Measurements from ENCODE around the gene GAS2.

The GAS2 gene

GRCh38 chr11:22730319-22730718 lies 63.9 kb downstream of the GAS2 start:
- peak in 1 of 2 donors; percentile 2 for DNase-seq

DNA sequence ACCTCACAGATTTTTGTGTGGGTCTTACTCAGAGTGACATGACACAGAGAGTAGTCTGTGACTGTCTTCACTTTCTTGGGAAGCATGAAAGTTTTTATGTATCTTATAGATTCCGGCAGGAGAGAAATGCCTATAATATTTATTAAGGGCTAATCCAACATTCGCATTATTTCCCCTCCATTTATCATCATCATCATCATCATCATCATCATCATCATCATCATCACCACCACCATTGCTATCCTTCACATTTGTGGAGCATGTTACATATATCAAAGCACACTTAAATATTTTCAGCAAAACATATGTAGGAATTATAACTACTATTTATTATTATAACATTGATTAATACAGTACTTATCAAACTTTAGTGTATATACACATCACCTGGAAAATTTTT lies 66.2 kb downstream of the GAS2 start:
- no peak for DNase-seq

DNA sequence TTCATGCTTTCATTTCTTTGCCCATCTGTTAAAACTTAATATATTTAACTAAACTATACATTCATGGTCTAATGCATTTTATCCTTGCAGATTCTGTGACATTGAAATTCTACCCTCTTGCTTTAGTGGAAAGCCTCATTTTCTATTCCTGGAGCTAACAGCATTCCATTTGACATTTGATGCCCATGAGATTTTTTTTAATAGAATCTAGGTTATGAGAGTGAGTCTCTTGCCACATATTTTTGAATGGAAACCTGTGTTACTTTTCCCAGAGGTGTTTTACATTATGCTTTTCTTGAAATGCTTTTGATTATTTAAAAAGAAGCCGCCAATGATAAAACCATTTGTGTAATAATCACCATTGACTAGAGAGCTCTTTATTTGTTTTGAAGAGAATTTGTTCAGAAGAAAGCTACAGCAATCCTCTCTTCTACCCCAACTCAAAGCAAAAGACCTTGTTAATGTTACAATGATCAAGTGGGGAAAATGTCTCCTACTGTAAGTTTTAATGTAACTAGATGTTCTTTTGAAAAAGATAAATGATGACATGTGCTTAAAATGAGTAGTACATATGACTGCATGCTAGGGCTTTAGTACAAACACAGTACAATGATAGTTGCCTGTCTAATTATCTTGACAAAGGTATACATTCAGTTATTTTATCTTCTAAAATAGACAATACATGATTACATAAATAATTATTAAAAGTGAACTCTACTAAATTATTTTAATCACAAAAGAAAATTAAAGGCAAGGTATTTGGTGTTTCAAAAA lies 67.3 kb downstream of the GAS2 start:
- no peak for DNase-seq

DNA sequence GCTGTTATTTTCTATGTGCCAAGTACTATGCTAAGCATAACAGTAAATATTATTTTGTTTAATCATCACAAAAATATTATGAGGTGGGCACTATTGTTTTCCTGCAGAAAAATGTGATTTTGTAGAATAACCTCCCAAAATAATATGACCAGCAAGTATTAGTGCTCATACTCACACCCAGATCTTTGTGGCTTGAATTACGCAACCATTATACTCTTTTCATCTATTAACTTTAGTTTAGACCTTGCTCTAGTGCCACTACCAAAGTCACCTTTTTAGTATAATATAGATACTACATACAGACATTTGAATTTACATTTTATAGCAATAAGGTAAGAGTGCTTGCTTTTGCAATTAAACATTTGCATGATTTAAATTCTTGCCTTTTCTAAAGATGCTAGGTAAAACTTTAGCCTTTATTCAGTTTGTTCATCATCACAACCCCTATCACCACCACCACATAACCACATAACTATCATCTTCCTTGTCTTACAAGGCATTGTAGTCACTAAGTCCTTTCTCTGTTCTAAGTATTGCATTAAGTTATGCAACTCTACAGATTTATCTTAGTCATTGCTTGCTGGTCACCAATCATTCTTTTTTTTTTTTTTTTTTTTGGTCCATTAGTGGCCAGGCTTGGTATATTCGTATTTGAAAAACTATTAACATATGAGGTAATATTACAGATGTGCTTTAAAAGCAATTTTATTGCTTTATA lies 68.4 kb downstream of the GAS2 start:
- DNase-seq = no peak

DNA sequence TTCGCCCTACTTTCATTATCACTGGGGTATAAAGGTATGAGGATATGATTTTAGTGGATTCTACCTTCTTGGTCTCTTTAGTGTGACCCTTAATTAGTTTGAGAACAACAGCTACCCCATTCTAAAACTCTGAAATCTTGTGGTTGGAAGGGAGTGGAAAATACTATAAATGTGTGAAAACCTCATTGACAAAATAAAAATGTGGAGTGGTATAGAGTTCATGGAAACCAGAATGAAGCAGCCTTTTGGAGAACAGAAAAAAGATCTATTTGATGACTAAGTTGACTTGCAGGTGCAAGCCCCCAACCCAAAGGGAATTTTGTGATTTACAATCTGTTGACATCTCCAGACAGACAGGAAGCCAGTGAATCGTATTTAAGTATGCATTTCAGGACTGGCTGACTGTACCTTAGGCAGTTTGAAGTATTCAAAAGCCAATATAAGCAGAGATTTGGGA lies 75.8 kb downstream of the GAS2 start:
- DNase-seq = no peak

GRCh38 chr11:22749536-22749935 lies 83.1 kb downstream of the GAS2 start:
- DNase-seq = no peak

- peak in 1 of 2 donors; percentile 1 for DNase-seq
Observed at GRCh38 chr11:22752908-22753310, 86.5 kb downstream of the GAS2 start.

DNA sequence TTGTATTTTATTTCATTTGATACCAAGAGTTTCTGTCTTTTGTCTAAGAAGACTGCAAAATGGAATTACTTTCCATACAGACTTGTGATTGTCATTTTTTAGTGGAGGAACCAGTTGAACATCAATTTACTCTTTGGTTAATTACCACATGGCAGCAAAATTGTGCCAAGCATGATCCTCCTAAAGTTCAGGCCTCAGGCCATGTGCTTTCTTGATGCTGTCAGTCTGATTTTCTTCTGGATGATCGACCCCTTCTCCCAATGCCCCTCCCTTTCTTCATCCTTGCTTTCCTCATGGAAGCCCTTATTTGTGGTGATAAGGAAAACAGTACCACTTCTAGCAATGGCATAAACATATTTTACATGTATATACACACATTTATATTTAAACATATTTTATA lies 87.0 kb downstream of the GAS2 start:
- no peak for DNase-seq

DNA sequence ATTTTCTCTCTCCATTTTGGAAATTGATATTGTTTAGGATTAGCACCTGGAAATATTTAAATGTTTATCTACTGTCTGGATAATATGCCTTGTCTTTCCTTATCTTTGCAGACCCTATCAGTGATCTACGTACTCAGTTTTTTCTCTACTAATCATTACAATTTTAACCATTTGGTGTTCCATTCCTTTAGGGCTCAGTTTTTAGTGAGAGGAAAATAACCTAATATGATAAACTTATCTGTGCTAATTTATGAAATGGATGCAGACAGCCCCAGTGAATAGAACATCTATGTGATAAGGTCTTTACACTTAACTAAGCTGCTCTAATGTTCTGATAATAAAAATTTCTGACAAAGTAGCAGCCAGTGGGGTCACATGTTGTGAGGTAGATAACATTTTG lies 94.7 kb downstream of the GAS2 start:
- DNase-seq = no peak

GRCh38 chr11:22763166-22763565 lies 96.8 kb downstream of the GAS2 start:
- no peak for DNase-seq

DNA sequence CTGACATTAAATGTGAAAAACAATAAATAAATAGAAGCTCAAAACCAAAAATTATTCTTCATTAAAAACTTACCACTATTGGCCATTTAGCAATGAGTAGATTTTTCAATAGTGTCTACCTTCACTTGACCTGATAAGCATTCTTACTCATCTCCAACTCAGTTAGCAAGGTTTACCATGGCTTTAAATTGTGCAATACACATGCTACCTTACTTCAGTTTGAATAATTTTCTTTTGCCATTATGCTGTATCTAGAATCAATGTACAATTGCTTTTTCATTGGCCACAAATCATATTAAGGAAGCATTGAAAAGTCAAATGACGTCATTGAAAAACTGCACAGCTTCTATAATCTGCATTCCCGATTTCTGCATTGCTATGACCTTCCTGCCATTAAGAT lies 98.3 kb downstream of the GAS2 start:
- DNase-seq = no peak

DNA sequence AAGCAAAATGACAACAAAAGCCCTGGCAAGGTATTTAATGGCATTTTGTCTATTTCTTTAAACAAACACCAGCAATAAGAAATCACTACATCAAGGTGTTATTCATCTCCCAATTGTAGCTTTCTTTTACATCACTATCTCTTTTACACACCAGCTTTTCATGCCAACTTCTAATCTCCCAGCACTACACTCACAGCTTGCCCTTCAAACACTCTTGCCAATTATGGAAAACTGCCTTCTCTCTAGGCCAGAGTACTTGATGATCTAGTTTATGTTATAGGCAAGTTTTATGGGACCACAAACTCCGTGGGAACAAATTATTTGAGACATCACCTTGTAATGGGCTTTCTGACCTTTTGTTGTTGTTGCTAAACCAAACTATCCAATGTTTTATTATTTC lies 101.9 kb downstream of the GAS2 start:
- no peak for DNase-seq

DNA sequence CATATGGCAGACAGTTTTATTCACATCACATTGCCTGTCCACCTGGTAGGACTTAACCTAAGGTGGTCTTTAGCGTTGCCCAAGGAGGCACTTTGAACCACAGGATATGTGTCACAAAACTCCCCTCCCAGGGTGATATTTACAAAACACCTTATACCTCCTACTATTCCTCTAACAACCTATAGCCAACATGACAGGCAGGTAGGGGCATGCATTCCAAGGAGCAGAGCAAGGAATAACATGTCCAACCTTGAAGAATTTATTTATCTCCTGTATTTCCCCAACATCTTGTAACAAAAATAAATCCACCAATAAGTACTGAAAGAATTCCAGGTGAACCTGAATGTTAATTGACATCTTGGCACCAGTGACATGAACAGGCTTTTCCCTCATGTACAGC lies 102.7 kb downstream of the GAS2 start:
- no peak for DNase-seq

DNA sequence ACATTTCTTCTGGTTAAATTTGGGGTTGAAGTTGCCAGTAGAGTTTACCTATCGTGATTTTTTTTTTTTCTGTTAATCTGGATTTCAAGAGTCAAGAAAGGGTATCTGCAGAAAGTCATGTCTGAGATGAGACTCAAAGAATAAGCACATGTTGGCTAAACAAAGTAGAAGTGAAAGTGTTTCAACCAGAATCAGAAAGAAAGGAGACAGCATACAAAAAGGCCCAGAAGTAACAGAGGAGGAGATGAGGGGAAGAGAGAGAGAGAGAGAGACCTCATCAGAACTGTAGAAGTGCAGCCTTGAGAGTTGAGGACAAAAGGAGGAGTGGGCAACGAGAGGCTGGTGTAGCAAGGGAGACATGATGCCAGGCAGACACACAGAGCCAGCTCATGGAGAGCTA lies 108.3 kb downstream of the GAS2 start:
- DNase-seq = no peak

DNA sequence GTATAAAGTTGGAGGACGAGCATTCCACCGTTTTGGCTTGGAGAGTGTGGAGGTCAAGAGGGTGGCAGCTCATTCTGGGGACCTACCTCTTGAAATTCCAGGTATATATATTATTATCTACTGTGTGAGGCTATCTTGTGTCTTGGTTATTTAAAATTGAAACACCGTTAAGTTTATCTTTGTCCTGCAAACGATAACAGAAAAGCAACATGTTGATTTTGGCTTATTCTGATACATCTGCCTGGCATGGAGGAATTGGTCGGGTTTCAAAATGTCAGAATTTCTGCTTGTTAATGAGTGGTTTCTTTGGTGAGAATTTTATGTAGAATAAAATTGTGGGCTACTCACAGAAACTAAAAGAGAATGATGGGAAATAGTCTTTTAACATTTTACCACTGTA lies 108.8 kb downstream of the GAS2 start:
- DNase-seq = no peak

- no peak for DNase-seq
Observed at GRCh38 chr11:22778642-22779041, 112.2 kb downstream of the GAS2 start.

DNA sequence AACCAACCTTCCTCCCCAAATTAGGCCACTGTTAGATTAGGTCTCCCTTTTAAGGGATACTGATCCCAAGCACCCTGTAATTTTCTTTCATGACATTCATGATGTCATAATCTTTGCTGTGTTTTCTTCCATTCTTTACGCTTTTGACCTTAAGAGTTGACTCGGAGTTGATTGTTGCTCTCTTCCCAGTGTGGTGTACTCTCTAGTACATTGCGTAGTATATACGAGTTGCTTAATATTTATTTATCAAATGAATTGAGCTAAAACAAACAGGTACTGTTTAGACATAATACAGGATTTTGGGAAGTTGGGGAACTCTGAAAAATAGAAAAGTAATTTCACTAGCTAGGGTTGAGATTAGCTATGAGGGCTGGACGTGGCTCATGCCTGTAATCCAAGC lies 113.4 kb downstream of the GAS2 start:
- no peak for DNase-seq

DNA sequence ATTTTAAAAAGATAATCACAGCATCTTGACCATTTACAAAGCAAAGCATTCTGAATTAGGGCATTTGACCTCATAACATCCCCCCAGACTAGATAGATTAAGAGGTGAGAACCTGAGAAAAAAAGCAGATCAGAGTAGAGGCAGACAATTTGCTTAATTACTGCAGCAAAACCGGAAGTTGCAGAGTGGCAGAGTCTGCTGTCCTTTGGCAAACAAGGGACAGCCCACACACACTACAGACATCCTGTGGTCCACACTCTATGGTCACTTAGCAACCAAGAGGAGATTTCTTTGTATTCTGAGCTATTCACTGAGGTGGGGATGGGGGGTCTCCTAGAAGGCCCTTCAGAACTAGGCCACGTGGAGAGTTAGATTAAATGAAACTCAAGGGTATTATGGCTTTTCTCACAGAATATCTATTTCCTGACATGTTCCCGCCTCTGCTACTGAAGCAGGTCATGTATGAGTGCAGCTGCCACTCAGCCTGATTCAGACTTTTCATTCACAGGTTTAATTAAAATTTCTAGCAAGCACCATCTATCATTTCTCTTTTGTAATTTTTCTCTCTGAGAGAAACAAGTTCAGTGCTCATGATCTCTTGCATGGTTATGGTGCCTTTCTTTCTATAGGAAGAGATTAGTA lies 114.7 kb downstream of the GAS2 start:
- DNase-seq = no peak

DNA sequence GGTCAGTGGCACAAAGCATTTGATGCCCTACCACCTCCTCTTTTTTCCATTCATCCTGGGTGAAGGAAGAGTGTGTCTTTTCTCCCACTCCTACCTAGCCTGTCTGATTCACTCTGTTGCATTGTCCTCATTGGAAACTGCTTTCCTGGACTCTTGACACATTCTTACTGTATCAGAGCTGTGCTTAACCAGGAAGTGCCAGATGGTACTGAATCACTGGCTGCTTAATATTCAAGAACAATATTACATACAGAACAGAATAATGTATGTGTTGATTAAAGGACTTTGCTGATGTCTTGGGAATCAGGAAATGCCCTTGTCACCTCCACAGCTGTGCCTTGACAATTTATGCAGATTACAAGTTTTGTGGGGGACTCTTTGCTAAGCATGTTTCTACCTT lies 118.8 kb downstream of the GAS2 start:
- no peak for DNase-seq

DNA sequence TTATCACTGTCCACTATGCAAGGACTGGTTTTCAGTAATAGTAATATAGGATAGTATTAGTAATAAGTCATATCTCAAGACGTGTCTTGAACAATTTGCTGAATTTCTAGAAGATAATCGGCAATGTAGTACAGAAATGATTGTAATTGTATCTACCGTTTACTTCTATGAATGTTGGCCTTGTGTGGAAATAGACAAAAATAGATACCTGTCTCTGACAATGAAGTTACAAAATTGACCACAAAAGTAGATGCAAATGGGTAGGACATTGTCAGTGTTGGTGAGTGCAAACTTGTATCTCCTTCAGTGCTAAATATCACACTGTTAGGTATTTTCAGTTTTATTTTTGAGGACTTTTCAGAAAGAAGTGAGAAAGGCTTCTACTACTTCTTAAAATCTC lies 120.1 kb downstream of the GAS2 start:
- DNase-seq = no peak

GRCh38 chr11:22787055-22787454 lies 120.6 kb downstream of the GAS2 start:
- DNase-seq = no peak

- peak in 1 of 2 donors; percentile 54 for DNase-seq
Observed at GRCh38 chr11:22787551-22788162, 121.2 kb downstream of the GAS2 start.

- no peak for DNase-seq
Observed at GRCh38 chr11:22792497-22792896, 126.1 kb downstream of the GAS2 start.

- no peak for DNase-seq
Observed at GRCh38 chr11:22795914-22796313, 129.5 kb downstream of the GAS2 start.

Data from inflammatory macrophage treated with lipopolysaccharide for 1 hour (primary cell).